ENCODE data around the gene LRRC3. TPM values are rescaled to one million over a fixed set of nuclear protein-coding genes. Genes with fewer than 3 reads are reported as not detected.

The LRRC3 gene
- total and polyA plus RNA-seq, 4 donors: 0.63 to 5.3 (median 1.5) TPM

- Histone ChIP-seq H3K36me3 (ENCODE audit: control insufficient read depth in 1 of 2, insufficient read depth in 2 of 2, low read length in 1 of 2) (no peaks in the 10 kb centered on the region), H3K27ac (ENCODE audit: low read depth in 1 of 2, low read length in 2 of 2) (no peak overlapping the region), H3K4me1 (ENCODE audit: control insufficient read depth in 1 of 2, insufficient read depth in 2 of 2, low read length in 2 of 2) (no peaks in the 10 kb centered on the region), H3K27me3 (ENCODE audit: control insufficient read depth in 1 of 2, insufficient read depth in 2 of 2, low read length in 1 of 2) (no peaks in the 10 kb centered on the region), H3K4me3 (ENCODE audit: low read length in 2 of 2) (no peak overlapping the region), H3K9me3 (ENCODE audit: control insufficient read depth, low read length) (peaks cover 2% of the 10 kb centered on the region)
- DNase-seq: no peak
- 82 to 90% methylated on average over 30 to 43 of the region's 43 CpGs for WGBS, 2 donors
- ATAC-seq (ENCODE audit: low FRiP score): no peak
- intact Hi-C loops (cut with DNase I): no loop called here
These were observed 29.4 kb downstream of the LRRC3 start for GRCh38 chr21:44484498-44485253.

GRCh38 chr21:44485254-44485793, 30.0 kb downstream of the LRRC3 start:
- peak; percentile 82 for ATAC-seq (ENCODE audit: low FRiP score)
- H3K36me3 ChIP-seq (ENCODE audit: control insufficient read depth in 1 of 2, insufficient read depth in 2 of 2, low read length in 1 of 2): no peaks in the 10 kb centered on the region
- no peaks in the 10 kb centered on the region for H3K27me3 ChIP-seq (ENCODE audit: control insufficient read depth in 1 of 2, insufficient read depth in 2 of 2, low read length in 1 of 2)
- H3K4me3 ChIP-seq (ENCODE audit: low read length in 2 of 2): no peak overlapping the region
- peaks cover 2% of the 10 kb centered on the region for H3K9me3 ChIP-seq (ENCODE audit: control insufficient read depth, low read length)
- no peak overlapping the region for H3K27ac ChIP-seq (ENCODE audit: low read depth in 1 of 2, low read length in 2 of 2)
- no peaks in the 10 kb centered on the region for H3K4me1 ChIP-seq (ENCODE audit: control insufficient read depth in 1 of 2, insufficient read depth in 2 of 2, low read length in 2 of 2)
- DNase-seq: peak in 1 of 2 donors; percentile 69
- whole genome bisulfite sequencing, 2 donors: 70 to 73% methylated on average over 25 of the region's 25 CpGs
- intact Hi-C loops (cut with DNase I): no loop called here

- no peaks in the 10 kb centered on the region for H3K27me3 ChIP-seq (ENCODE audit: control insufficient read depth in 1 of 2, insufficient read depth in 2 of 2, low read length in 1 of 2)
- H3K9me3 ChIP-seq (ENCODE audit: control insufficient read depth, low read length): peaks cover 2% of the 10 kb centered on the region
- no peak overlapping the region for H3K27ac ChIP-seq (ENCODE audit: low read depth in 1 of 2, low read length in 2 of 2)
- ATAC-seq (ENCODE audit: low FRiP score) (no peak), DNase-seq (no peak)
- 69 to 81% methylated on average over 10 of the region's 10 CpGs for WGBS, 2 donors
- intact Hi-C loops (cut with DNase I): no loop called here
- H3K4me3 ChIP-seq (ENCODE audit: low read length in 2 of 2): no peak overlapping the region
- no peaks in the 10 kb centered on the region for H3K36me3 ChIP-seq (ENCODE audit: control insufficient read depth in 1 of 2, insufficient read depth in 2 of 2, low read length in 1 of 2)
- H3K4me1 ChIP-seq (ENCODE audit: control insufficient read depth in 1 of 2, insufficient read depth in 2 of 2, low read length in 2 of 2): no peaks in the 10 kb centered on the region
These were observed 30.5 kb downstream of the LRRC3 start for GRCh38 chr21:44485796-44486195.

GRCh38 chr21:44486302-44486701, 31.0 kb downstream of the LRRC3 start:
- 81 to 84% methylated on average over 16 of the region's 16 CpGs for WGBS, 2 donors
- ATAC-seq (ENCODE audit: low FRiP score) (no peak), DNase-seq (no peak)
- Histone ChIP-seq H3K4me1 (ENCODE audit: control insufficient read depth in 1 of 2, insufficient read depth in 2 of 2, low read length in 2 of 2) (no peaks in the 10 kb centered on the region), H3K27ac (ENCODE audit: low read depth in 1 of 2, low read length in 2 of 2) (no peak overlapping the region), H3K36me3 (ENCODE audit: control insufficient read depth in 1 of 2, insufficient read depth in 2 of 2, low read length in 1 of 2) (no peaks in the 10 kb centered on the region), H3K4me3 (ENCODE audit: low read length in 2 of 2) (no peak overlapping the region), H3K9me3 (ENCODE audit: control insufficient read depth, low read length) (peaks cover 2% of the 10 kb centered on the region), H3K27me3 (ENCODE audit: control insufficient read depth in 1 of 2, insufficient read depth in 2 of 2, low read length in 1 of 2) (no peaks in the 10 kb centered on the region)
- intact Hi-C loops (cut with DNase I): no loop called here

GRCh38 chr21:44487831-44488230, 32.5 kb downstream of the LRRC3 start:
- Histone ChIP-seq H3K4me1 (ENCODE audit: control insufficient read depth in 1 of 2, insufficient read depth in 2 of 2, low read length in 2 of 2) (no peaks in the 10 kb centered on the region), H3K9me3 (ENCODE audit: control insufficient read depth, low read length) (peaks cover 4% of the 10 kb centered on the region), H3K27me3 (ENCODE audit: control insufficient read depth in 1 of 2, insufficient read depth in 2 of 2, low read length in 1 of 2) (peaks cover 0 to 2% of the 10 kb centered on the region in 2 donors), H3K36me3 (ENCODE audit: control insufficient read depth in 1 of 2, insufficient read depth in 2 of 2, low read length in 1 of 2) (no peaks in the 10 kb centered on the region), H3K4me3 (ENCODE audit: low read length in 2 of 2) (no peak overlapping the region), H3K27ac (ENCODE audit: low read depth in 1 of 2, low read length in 2 of 2) (no peak overlapping the region)
- intact Hi-C loops (cut with DNase I): no loop called here
- no peak for DNase-seq
- WGBS, 2 donors: 32 to 40% methylated on average over 4 of the region's 4 CpGs
- ATAC-seq (ENCODE audit: low FRiP score): no peak

GRCh38 chr21:44489962-44490361, 34.7 kb downstream of the LRRC3 start:
- no peaks in the 10 kb centered on the region for H3K36me3 ChIP-seq (ENCODE audit: control insufficient read depth in 1 of 2, insufficient read depth in 2 of 2, low read length in 1 of 2)
- ATAC-seq (ENCODE audit: low FRiP score) (no peak), DNase-seq (no peak)
- H3K27me3 ChIP-seq (ENCODE audit: control insufficient read depth in 1 of 2, insufficient read depth in 2 of 2, low read length in 1 of 2): peaks cover 0 to 2% of the 10 kb centered on the region in 2 donors
- no peak overlapping the region for H3K27ac ChIP-seq (ENCODE audit: low read depth in 1 of 2, low read length in 2 of 2)
- no peaks in the 10 kb centered on the region for H3K4me1 ChIP-seq (ENCODE audit: control insufficient read depth in 1 of 2, insufficient read depth in 2 of 2, low read length in 2 of 2)
- H3K4me3 ChIP-seq (ENCODE audit: low read length in 2 of 2): no peak overlapping the region
- intact Hi-C loops (cut with DNase I): no loop called here
- peaks cover 10% of the 10 kb centered on the region for H3K9me3 ChIP-seq (ENCODE audit: control insufficient read depth, low read length)
- WGBS, 2 donors: 36 to 39% methylated on average over 7 of the region's 7 CpGs

GRCh38 chr21:44490405-44490804, 35.1 kb downstream of the LRRC3 start:
- Histone ChIP-seq H3K36me3 (ENCODE audit: control insufficient read depth in 1 of 2, insufficient read depth in 2 of 2, low read length in 1 of 2) (no peaks in the 10 kb centered on the region), H3K4me3 (ENCODE audit: low read length in 2 of 2) (no peak overlapping the region), H3K4me1 (ENCODE audit: control insufficient read depth in 1 of 2, insufficient read depth in 2 of 2, low read length in 2 of 2) (no peaks in the 10 kb centered on the region), H3K9me3 (ENCODE audit: control insufficient read depth, low read length) (peaks cover 10% of the 10 kb centered on the region), H3K27ac (ENCODE audit: low read depth in 1 of 2, low read length in 2 of 2) (no peak overlapping the region), H3K27me3 (ENCODE audit: control insufficient read depth in 1 of 2, insufficient read depth in 2 of 2, low read length in 1 of 2) (peaks cover 0 to 2% of the 10 kb centered on the region in 2 donors)
- WGBS, 2 donors: 95 to 96% methylated on average over 19 of the region's 19 CpGs
- DNase-seq (no peak), ATAC-seq (ENCODE audit: low FRiP score) (no peak)
- intact Hi-C loops (cut with DNase I): no loop called here

- WGBS, 2 donors: 89% methylated on average over 9 of the region's 9 CpGs
These were observed 35.5 kb downstream of the LRRC3 start for GRCh38 chr21:44490816-44491215.

More at GRCh38 chr21:44490816-44491215, 35.5 kb downstream of the LRRC3 start:
- Histone ChIP-seq H3K36me3 (ENCODE audit: control insufficient read depth in 1 of 2, insufficient read depth in 2 of 2, low read length in 1 of 2) (no peaks in the 10 kb centered on the region), H3K4me3 (ENCODE audit: low read length in 2 of 2) (no peak overlapping the region), H3K9me3 (ENCODE audit: control insufficient read depth, low read length) (peaks cover 10% of the 10 kb centered on the region), H3K4me1 (ENCODE audit: control insufficient read depth in 1 of 2, insufficient read depth in 2 of 2, low read length in 2 of 2) (no peaks in the 10 kb centered on the region), H3K27ac (ENCODE audit: low read depth in 1 of 2, low read length in 2 of 2) (no peak overlapping the region), H3K27me3 (ENCODE audit: control insufficient read depth in 1 of 2, insufficient read depth in 2 of 2, low read length in 1 of 2) (peaks cover 0 to 2% of the 10 kb centered on the region in 2 donors)
- DNase-seq (no peak), ATAC-seq (ENCODE audit: low FRiP score) (no peak)
- intact Hi-C loops (cut with DNase I): no loop called here

All from aorta (tissue), 5 donors.